OCI-LY7 (cell line): Measurements from ENCODE around the gene GPR3. TPM values are rescaled to one million over a fixed set of nuclear protein-coding genes. Genes with fewer than 3 reads are reported as not detected.

Source experiments
- BruUV-seq: library from RNA; stranded (reverse); fragments of 400-500 nt; replicated peaks from 2 replicates; lab custom pipeline; 2021; lab: Mats Ljungman, UMichigan
- CTCF ChIA-PET: fragments of 300-600 bp; sonication (Branson Sonifier 250); formaldehyde crosslinking; loops from one replicate; lab custom pipeline; 2022; ENCODE audit warnings: antibody characterized with exemption; ENCODE audit not compliant: unreplicated experiment; lab: Charles Lee
- POLR2A ChIA-PET: fragments of 300-600 bp; sonication (Branson Sonifier 250); formaldehyde crosslinking; loops from one replicate; lab custom pipeline; 2022; ENCODE audit warnings: antibody characterized with exemption; lab: Charles Lee
- DNase-seq: peaks from one replicate; pipeline ENCODE4 v3.0.0-alpha.2; 2015; ENCODE audit warnings: low spot score
- H2AFZ ChIP-seq: fragments of 200-600 bp; sonication (generic), shearing (Covaris generic); 2 replicates; pipeline ENCODE4 v1.6.1; 2014; ENCODE audit warnings: mild to moderate bottlenecking, antibody characterized with exemption, low read length, moderate library complexity
- H3K27ac ChIP-seq: fragments of 200-600 bp; sonication (generic); 2 replicates; pipeline ENCODE4 v1.5.1; 2014; ENCODE audit warnings: mixed run types, low read depth, mild to moderate bottlenecking, moderate library complexity, low read length, inconsistent platforms; ENCODE audit not compliant: poor library complexity, severe bottlenecking
- H3K36me3 ChIP-seq: fragments of 200-600 bp; sonication (generic); 2 replicates; pipeline ENCODE4 v1.6.1; 2014; ENCODE audit warnings: mild to moderate bottlenecking, antibody characterized with exemption, low read length, moderate library complexity, mixed read lengths; ENCODE audit not compliant: insufficient read depth
- H3K4me1 ChIP-seq: fragments of 200-600 bp; sonication (generic); 2 replicates; pipeline ENCODE4 v1.5.1; 2014; ENCODE audit warnings: mild to moderate bottlenecking, low read length; ENCODE audit not compliant: insufficient read depth, poor library complexity, severe bottlenecking
- H3K4me2 ChIP-seq: fragments of 200-600 bp; sonication (generic); 2 replicates; pipeline ENCODE4 v1.6.1; 2014; ENCODE audit warnings: mild to moderate bottlenecking, low read length
- H3K4me3 ChIP-seq: fragments of 200-600 bp; sonication (generic); 2 replicates; pipeline ENCODE4 v1.5.1; 2014; ENCODE audit warnings: mild to moderate bottlenecking, low read depth, low read length; ENCODE audit not compliant: poor library complexity, severe bottlenecking
- H3K79me2 ChIP-seq: fragments of 200-600 bp; sonication (generic); 2 replicates; pipeline ENCODE4 v1.6.1; 2016; ENCODE audit warnings: low read depth, mild to moderate bottlenecking, low read length, moderate library complexity, mixed read lengths; ENCODE audit not compliant: insufficient read depth
- H3K9me2 ChIP-seq: fragments of 200-600 bp; sonication (generic); 2 replicates; pipeline ENCODE4 v1.6.1; 2016; ENCODE audit warnings: mild to moderate bottlenecking, low read length, mixed read lengths; ENCODE audit not compliant: insufficient read depth
- H3K9me3 ChIP-seq: fragments of 200-600 bp; sonication (generic); 2 replicates; pipeline ENCODE4 v1.6.1; 2014; ENCODE audit warnings: mild to moderate bottlenecking, mixed run types, low read length, mixed read lengths
- H4K20me1 ChIP-seq: fragments of 200-600 bp; sonication (generic); 2 replicates; pipeline ENCODE4 v1.6.1; 2014; ENCODE audit warnings: mild to moderate bottlenecking, antibody characterized with exemption, low read length, moderate library complexity, mixed read lengths; ENCODE audit not compliant: insufficient read depth
- CTCF ChIP-seq: fragments of 200-600 bp; sonication (generic); conservative IDR thresholded peaks from 2 replicates; pipeline ENCODE4 v1.5.1; 2014; ENCODE audit warnings: mild to moderate bottlenecking, antibody characterized with exemption, low read length, moderate library complexity, mixed read lengths
- EZH2phosphoT487 ChIP-seq: fragments of 200-600 bp; sonication (generic); IDR thresholded peaks from 2 replicates; pipeline ENCODE4 v1.6.1; 2018; ENCODE audit warnings: low read depth, borderline replicate concordance, mild to moderate bottlenecking, mixed run types, antibody characterized with exemption, low read length, moderate library complexity, mixed read lengths
- intact Hi-C: fragments of 100-400 bp; cut with micrococcal nuclease; formaldehyde crosslinking; loops from one replicate; pipeline ENCODE4 v1.10.0; 2022; ENCODE audit not compliant: unreplicated experiment
- total RNA-seq, 2 experiments: library from RNA; depleted of rRNA in 1 of 2; stranded (reverse); fragments of >200 nt in 1 of 2; shearing (Covaris generic) in 1 of 2; gene quantifications; 2 replicates each; pipeline ENCODE4 v1.2.3, GENCODE V29; 2014 to 2022

GPR3 gene
- total RNA-seq, 2 experiments from 2014 or later, result 0.25 to 0.32 TPM

- no peak for DNase-seq
- H3K79me2 ChIP-seq, result no peaks in the 10 kb centered on the region
- H3K4me2 ChIP-seq, result no peak overlapping the region
- no peaks in the 10 kb centered on the region for H4K20me1 ChIP-seq
- H2AFZ ChIP-seq, result no peak overlapping the region
- intact Hi-C loops, result loop anchor here (10.0 kb wide), 1 partner anchor 54 kb away; no protein-coding TSS in a partner anchor
- ChIA-PET CTCF (no interaction called here), POLR2A (no interaction called here)
- H3K4me1 ChIP-seq, result peaks cover 26% of the 10 kb centered on the region
- no peaks in the 10 kb centered on the region for H3K9me3 ChIP-seq
- TF ChIP-seq EZH2phosphoT487 (no peak), CTCF (no peak)
- H3K36me3 ChIP-seq, result no peaks in the 10 kb centered on the region
- BruUV-seq, result no TSS peak
- no peak overlapping the region for H3K27ac ChIP-seq
- no peaks in the 10 kb centered on the region for H3K9me2 ChIP-seq
- no peak overlapping the region for H3K4me3 ChIP-seq
Observed at GRCh38 chr1:27358928-27359313, 33.5 kb upstream of the GPR3 start.

DNA sequence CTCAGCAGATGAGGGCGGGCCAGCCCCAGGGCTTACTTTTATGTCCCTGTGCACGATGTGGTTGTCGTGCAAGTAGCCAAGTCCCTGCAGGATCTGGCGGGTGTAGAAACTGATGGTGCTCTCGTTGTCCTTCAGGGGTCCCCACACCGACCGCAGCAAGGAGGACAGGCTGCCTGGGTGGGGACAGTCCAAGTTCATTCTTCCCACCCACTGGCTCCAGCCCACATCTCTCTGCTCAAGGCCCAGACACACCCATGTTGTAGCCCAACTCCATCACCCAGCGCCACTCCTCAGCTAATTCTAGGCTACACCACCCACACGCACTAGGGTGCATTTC is 32.6 kb upstream of the GPR3 start:
- BruUV-seq, result no TSS peak
- no peaks in the 10 kb centered on the region for H3K9me3 ChIP-seq
- TF ChIP-seq CTCF (no peak), EZH2phosphoT487 (no peak)
- no peaks in the 10 kb centered on the region for H3K79me2 ChIP-seq
- H3K9me2 ChIP-seq, result no peaks in the 10 kb centered on the region
- no peaks in the 10 kb centered on the region for H4K20me1 ChIP-seq
- no peak overlapping the region for H3K27ac ChIP-seq
- H3K36me3 ChIP-seq, result no peaks in the 10 kb centered on the region
- peaks cover 28% of the 10 kb centered on the region for H3K4me1 ChIP-seq
- no peak overlapping the region for H3K4me3 ChIP-seq
- intact Hi-C loops, result loop anchor here (10.0 kb wide), 1 partner anchor 55 kb away; no protein-coding TSS in a partner anchor
- peak overlapping the region; percentile 49; the same call in 1 of the 2 replicates for H3K4me2 ChIP-seq
- no peak overlapping the region for H2AFZ ChIP-seq
- DNase-seq, result no peak
- POLR2A ChIA-PET, result no interaction called here
- CTCF ChIA-PET, result no interaction called here

DNA sequence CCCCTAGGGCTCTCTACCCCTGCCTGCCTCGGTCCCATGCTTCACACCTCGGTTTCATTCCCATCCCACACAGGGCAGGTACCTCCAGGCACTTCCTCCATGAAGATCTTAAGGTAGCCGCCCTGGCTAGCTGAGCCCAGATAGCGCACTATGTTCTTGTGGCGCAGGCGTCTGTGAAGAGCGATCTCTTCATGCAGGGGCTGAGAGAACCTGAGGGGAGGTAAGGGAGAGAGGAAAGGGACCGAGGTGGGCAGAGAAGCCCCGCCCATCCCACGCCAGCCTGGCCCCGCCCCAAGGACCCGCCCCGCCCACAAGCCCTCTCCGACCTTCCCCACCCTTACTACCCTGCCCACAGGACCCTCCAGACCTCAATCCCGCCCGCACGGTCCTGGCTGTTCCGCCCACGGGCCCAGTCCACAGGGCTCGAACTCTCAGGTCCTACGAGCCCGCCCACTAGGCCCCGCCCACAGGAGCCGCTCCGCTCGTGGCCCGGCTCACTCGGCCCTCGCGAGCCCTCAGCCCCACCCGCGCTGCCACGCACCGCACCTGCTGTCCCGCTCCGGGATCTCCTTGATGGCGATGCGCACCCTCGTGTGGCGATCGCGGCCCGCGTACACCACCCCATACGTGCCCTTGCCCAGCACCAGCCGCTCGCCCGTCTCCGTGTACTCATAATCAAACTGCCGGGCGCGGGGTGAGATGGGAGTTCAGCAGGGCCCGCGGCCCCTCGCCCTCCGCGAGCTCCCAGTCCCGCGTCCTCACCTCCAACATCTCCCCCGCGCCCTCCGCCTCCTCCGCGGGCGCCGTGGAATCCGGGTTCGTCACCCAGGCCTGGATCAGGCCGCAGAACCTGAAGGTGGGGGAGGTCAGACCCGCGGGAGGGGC is 32.0 kb upstream of the GPR3 start:
- Histone ChIP-seq H3K4me1 (peaks cover 34% of the 10 kb centered on the region), H3K9me3 (no peaks in the 10 kb centered on the region), H3K27ac (no peak overlapping the region), H3K79me2 (no peaks in the 10 kb centered on the region), H2AFZ (no peak overlapping the region), H4K20me1 (no peaks in the 10 kb centered on the region), H3K36me3 (no peaks in the 10 kb centered on the region), H3K4me3 (no peak overlapping the region), H3K4me2 (peak overlapping the region; percentile 49; the same call in 1 of the 2 replicates), H3K9me2 (no peaks in the 10 kb centered on the region)
- ChIA-PET POLR2A (no interaction called here), CTCF (no interaction called here)
- no TSS peak for BruUV-seq
- TF ChIP-seq EZH2phosphoT487 (no peak), CTCF (no peak)
- no peak for DNase-seq
- intact Hi-C loops, result no loop called here
